Osteoblast (primary cell): Measurements from ENCODE around the gene P2RX1. TPM values are rescaled to one million over a fixed set of nuclear protein-coding genes. Genes with fewer than 3 reads are reported as not detected.

Experiments
- DNase-seq: peaks from one replicate; pipeline ENCODE4 v3.0.0; 2011; ENCODE audit warnings: low spot score, mixed read lengths; ENCODE audit not compliant: insufficient read length; ENCODE audit errors: missing footprints
- H2AFZ ChIP-seq: 2 replicates; pipeline ENCODE4 v1.6.0; 2011; ENCODE audit warnings: mild to moderate bottlenecking, low read length
- H3K27ac ChIP-seq: 2 replicates; pipeline ENCODE4 v1.5.1; 2011; ENCODE audit warnings: mild to moderate bottlenecking, low read depth, low read length, moderate library complexity
- H3K27me3 ChIP-seq: 2 replicates; pipeline ENCODE4 v1.6.0; 2012; ENCODE audit warnings: mild to moderate bottlenecking, control low read depth, inconsistent platforms, low read length, moderate library complexity; ENCODE audit not compliant: insufficient read depth
- H3K36me3 ChIP-seq: 2 replicates; pipeline ENCODE4 v1.5.1; 2011; ENCODE audit warnings: mild to moderate bottlenecking, low read length, control low read depth, moderate library complexity; ENCODE audit not compliant: insufficient read depth
- H3K4me1 ChIP-seq: 2 replicates; pipeline ENCODE4 v1.5.1; 2011; ENCODE audit warnings: mild to moderate bottlenecking, low read length, control low read depth, moderate library complexity; ENCODE audit not compliant: insufficient read depth
- H3K4me2 ChIP-seq: 2 replicates; pipeline ENCODE4 v1.6.0; 2011; ENCODE audit warnings: mild to moderate bottlenecking, low read length; ENCODE audit not compliant: insufficient read depth
- H3K4me3 ChIP-seq: fragments of 200-600 bp; sonication (generic); 3 replicates; pipeline ENCODE4 v1.5.1; 2012; ENCODE audit warnings: mild to moderate bottlenecking, low read length, inconsistent platforms; ENCODE audit not compliant: insufficient read depth
- H3K79me2 ChIP-seq: 2 replicates; pipeline ENCODE4 v1.6.0; 2012; ENCODE audit warnings: mild to moderate bottlenecking, low read length, control low read depth, inconsistent platforms; ENCODE audit not compliant: insufficient read depth
- H3K9me3 ChIP-seq: 2 replicates; pipeline ENCODE4 v1.5.1; 2011; ENCODE audit warnings: low read depth, low read length, control low read depth
- H4K20me1 ChIP-seq: 2 replicates; pipeline ENCODE4 v1.6.0; 2012; ENCODE audit warnings: mild to moderate bottlenecking, low read length, control low read depth; ENCODE audit not compliant: insufficient read depth
- total RNA-seq: library from RNA; depleted of rRNA; stranded (reverse); fragments of >200 nt; gene quantifications from 2 replicates; pipeline ENCODE4 v1.2.3, GENCODE V29; 2012
- TF ChIP-seq, protein P1 (sequence below): IDR thresholded peaks from 2 replicates; pipeline ENCODE4 v1.5.1; 2011; ENCODE audit warnings: mild to moderate bottlenecking, low read depth, low read length, moderate library complexity; ENCODE audit errors: extremely low read depth

Gene P2RX1
- total RNA-seq, 1 donor: not detected

DNA sequence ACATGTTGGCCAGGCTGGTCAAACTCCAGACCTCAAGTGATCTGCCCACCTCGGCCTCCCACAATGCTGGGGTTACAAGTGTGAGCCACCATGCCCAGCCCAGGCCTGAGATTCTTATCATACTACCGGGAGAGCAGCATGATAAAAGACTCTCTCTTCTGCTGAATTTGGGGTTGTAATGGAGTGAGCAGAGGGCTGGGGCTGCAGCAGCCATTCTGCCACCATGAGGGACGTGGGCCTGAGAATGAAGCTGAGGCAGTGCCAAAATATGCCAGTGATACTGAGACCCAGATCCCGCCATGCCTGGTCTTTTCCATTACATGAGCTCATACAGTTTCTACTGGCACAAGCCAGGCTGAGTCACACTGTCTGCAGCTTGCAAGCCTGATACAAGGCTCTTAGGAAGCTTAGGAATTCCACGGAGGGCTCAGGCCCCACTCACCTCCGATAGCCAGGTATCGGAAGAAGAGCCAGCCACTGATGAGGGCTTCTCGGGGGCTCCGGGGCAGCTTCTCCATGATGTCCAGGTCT lies 19.6 kb upstream of the P2RX1 start:
- no peak overlapping the region for H3K27ac ChIP-seq
- no peaks in the 10 kb centered on the region for H4K20me1 ChIP-seq
- no peaks in the 10 kb centered on the region for H3K4me1 ChIP-seq
- peak; percentile 97 for DNase-seq
- H3K79me2 ChIP-seq: no peaks in the 10 kb centered on the region
- H3K36me3 ChIP-seq: no peaks in the 10 kb centered on the region
- H2AFZ ChIP-seq: no peak overlapping the region
- no peak overlapping the region for H3K4me3 ChIP-seq
- TF ChIP-seq, protein P1, sequence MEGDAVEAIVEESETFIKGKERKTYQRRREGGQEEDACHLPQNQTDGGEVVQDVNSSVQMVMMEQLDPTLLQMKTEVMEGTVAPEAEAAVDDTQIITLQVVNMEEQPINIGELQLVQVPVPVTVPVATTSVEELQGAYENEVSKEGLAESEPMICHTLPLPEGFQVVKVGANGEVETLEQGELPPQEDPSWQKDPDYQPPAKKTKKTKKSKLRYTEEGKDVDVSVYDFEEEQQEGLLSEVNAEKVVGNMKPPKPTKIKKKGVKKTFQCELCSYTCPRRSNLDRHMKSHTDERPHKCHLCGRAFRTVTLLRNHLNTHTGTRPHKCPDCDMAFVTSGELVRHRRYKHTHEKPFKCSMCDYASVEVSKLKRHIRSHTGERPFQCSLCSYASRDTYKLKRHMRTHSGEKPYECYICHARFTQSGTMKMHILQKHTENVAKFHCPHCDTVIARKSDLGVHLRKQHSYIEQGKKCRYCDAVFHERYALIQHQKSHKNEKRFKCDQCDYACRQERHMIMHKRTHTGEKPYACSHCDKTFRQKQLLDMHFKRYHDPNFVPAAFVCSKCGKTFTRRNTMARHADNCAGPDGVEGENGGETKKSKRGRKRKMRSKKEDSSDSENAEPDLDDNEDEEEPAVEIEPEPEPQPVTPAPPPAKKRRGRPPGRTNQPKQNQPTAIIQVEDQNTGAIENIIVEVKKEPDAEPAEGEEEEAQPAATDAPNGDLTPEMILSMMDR: no peak
- no peaks in the 10 kb centered on the region for H3K27me3 ChIP-seq
- H3K4me2 ChIP-seq: no peak overlapping the region
- H3K9me3 ChIP-seq: no peaks in the 10 kb centered on the region

DNA sequence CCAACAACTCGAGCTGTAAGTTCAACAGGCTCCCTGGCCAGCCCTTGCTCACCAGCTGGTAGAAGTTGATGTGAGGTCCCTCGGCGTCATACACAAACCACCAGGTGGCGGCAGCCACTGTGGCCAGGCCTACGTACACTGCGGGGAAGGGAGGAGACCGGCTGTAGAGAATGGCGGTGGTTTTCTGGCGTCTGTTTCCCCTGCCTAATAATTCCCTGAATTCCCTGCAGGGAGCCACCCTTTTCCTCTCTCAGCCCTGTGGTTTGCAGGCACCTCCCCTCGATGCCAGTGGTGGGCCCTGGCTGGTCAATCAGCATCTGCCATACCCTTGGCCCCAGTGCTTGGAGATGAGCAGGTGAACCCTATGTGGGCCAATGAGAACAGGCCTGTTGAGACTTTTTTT lies 18.9 kb upstream of the P2RX1 start:
- Histone ChIP-seq H4K20me1 (no peaks in the 10 kb centered on the region), H3K4me3 (no peak overlapping the region), H3K4me1 (no peaks in the 10 kb centered on the region), H3K79me2 (no peaks in the 10 kb centered on the region), H2AFZ (peak overlapping the region; percentile 66), H3K9me3 (no peaks in the 10 kb centered on the region), H3K27me3 (no peaks in the 10 kb centered on the region), H3K36me3 (no peaks in the 10 kb centered on the region), H3K4me2 (no peak overlapping the region), H3K27ac (no peak overlapping the region)
- TF ChIP-seq, protein P1: peak; percentile 54
- peak; percentile 94 for DNase-seq

GRCh38 chr17:3929764-3930163 lies 13.5 kb upstream of the P2RX1 start:
- Histone ChIP-seq H3K4me3 (no peak overlapping the region), H3K9me3 (no peaks in the 10 kb centered on the region), H3K4me2 (no peak overlapping the region), H4K20me1 (no peaks in the 10 kb centered on the region), H3K36me3 (no peaks in the 10 kb centered on the region), H2AFZ (no peak overlapping the region), H3K27me3 (peaks cover 3% of the 10 kb centered on the region), H3K27ac (no peak overlapping the region), H3K79me2 (no peaks in the 10 kb centered on the region), H3K4me1 (no peaks in the 10 kb centered on the region)
- TF ChIP-seq, protein P1: no peak
- peak; percentile 70 for DNase-seq

DNA sequence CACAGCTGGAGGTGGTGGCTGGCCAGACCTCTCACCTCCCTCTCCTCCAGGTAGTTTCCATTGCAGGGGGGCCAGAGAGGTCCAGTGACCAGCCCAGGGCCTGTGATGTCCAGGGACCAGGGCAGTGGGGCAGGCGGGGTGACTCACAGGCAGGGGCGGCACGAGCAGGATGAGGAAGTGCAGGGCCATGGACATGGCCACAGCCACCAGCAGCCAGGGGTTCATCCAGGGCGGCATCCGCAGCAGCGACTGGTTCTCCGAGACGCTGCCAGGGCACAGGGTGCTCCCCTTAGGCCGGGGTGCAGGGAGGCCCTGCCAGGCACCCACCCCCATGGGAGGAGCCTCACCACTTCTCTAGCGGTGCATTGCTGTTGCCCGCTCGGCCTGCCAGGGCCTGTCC lies 12.9 kb upstream of the P2RX1 start:
- Histone ChIP-seq H3K9me3 (no peaks in the 10 kb centered on the region), H3K36me3 (no peaks in the 10 kb centered on the region), H2AFZ (no peak overlapping the region), H3K4me1 (no peaks in the 10 kb centered on the region), H4K20me1 (no peaks in the 10 kb centered on the region), H3K79me2 (no peaks in the 10 kb centered on the region), H3K27ac (no peak overlapping the region), H3K4me2 (no peak overlapping the region), H3K27me3 (peaks cover 3% of the 10 kb centered on the region), H3K4me3 (no peak overlapping the region)
- DNase-seq: peak; percentile 89
- TF ChIP-seq, protein P1: no peak
